ENCODE results near the gene LRRIQ1.

Gene LRRIQ1

GRCh38 chr12:85016413-85016812, 19.7 kb upstream of the LRRIQ1 start:
- H3K27ac ChIP-seq (ENCODE audit: low read depth, low read length): no peak overlapping the region
- H3K9me3 ChIP-seq (ENCODE audit: insufficient read depth, low read length): no peaks in the 10 kb centered on the region
- H4K20me1 ChIP-seq (ENCODE audit: low read depth, low read length): no peaks in the 10 kb centered on the region
- no peaks in the 10 kb centered on the region for H3K36me3 ChIP-seq (ENCODE audit: low read length)
- H3F3A ChIP-seq (ENCODE audit: insufficient read depth): no peaks in the 10 kb centered on the region
- H3K9ac ChIP-seq (ENCODE audit: low read length): no peak overlapping the region
- H3K79me2 ChIP-seq (ENCODE audit: insufficient read depth, low read length): no peaks in the 10 kb centered on the region
- no peaks in the 10 kb centered on the region for H3K9me2 ChIP-seq (replicated peaks; ENCODE audit: insufficient read depth, low read length)
- H3K4me3 ChIP-seq (ENCODE audit: insufficient read depth, low read length, poor library complexity, severe bottlenecking): no peak overlapping the region
- no peak for TF ChIP-seq EZH2phosphoT487 (conservative IDR thresholded peaks at IDR 0.05; ENCODE audit: low read length)
- TF ChIP-seq, protein P1, sequence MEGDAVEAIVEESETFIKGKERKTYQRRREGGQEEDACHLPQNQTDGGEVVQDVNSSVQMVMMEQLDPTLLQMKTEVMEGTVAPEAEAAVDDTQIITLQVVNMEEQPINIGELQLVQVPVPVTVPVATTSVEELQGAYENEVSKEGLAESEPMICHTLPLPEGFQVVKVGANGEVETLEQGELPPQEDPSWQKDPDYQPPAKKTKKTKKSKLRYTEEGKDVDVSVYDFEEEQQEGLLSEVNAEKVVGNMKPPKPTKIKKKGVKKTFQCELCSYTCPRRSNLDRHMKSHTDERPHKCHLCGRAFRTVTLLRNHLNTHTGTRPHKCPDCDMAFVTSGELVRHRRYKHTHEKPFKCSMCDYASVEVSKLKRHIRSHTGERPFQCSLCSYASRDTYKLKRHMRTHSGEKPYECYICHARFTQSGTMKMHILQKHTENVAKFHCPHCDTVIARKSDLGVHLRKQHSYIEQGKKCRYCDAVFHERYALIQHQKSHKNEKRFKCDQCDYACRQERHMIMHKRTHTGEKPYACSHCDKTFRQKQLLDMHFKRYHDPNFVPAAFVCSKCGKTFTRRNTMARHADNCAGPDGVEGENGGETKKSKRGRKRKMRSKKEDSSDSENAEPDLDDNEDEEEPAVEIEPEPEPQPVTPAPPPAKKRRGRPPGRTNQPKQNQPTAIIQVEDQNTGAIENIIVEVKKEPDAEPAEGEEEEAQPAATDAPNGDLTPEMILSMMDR (IDR thresholded peaks at IDR 0.05; ENCODE audit: insufficient read depth, low read length, poor library complexity, severe bottlenecking): no peak
- H3K4me2 ChIP-seq (ENCODE audit: low read depth, low read length, poor library complexity, severe bottlenecking): no peak overlapping the region
- H2AFZ ChIP-seq (ENCODE audit: low read depth, low read length, severe bottlenecking): no peak overlapping the region
- H3K27me3 ChIP-seq (ENCODE audit: low read length): no peaks in the 10 kb centered on the region

DNA sequence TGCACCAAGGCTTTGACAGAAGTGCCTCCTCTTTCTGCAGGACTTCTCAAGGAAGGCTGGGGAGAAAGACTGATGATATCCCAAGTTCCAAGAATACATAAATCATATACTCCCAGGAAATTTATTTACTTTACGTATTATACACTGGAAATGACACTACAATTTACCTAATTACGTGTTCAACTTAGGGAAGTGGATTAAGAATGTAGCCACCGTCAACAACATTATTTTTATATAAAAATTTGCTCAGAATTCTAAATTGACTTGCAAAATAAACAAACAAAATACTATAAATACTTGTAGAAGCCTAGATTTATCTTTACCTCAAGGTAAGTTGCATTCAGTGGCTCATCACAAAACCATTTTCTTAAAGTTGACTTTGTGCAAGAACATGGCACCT, 19.0 kb upstream of the LRRIQ1 start:
- H3K9me3 ChIP-seq (ENCODE audit: insufficient read depth, low read length): no peaks in the 10 kb centered on the region
- no peaks in the 10 kb centered on the region for H3K27me3 ChIP-seq (ENCODE audit: low read length)
- no peaks in the 10 kb centered on the region for H3K36me3 ChIP-seq (ENCODE audit: low read length)
- no peak overlapping the region for H3K4me3 ChIP-seq (ENCODE audit: insufficient read depth, low read length, poor library complexity, severe bottlenecking)
- H3K9ac ChIP-seq (ENCODE audit: low read length): no peak overlapping the region
- no peaks in the 10 kb centered on the region for H3F3A ChIP-seq (ENCODE audit: insufficient read depth)
- no peak overlapping the region for H3K4me2 ChIP-seq (ENCODE audit: low read depth, low read length, poor library complexity, severe bottlenecking)
- no peak overlapping the region for H3K27ac ChIP-seq (ENCODE audit: low read depth, low read length)
- no peaks in the 10 kb centered on the region for H3K9me2 ChIP-seq (replicated peaks; ENCODE audit: insufficient read depth, low read length)
- no peaks in the 10 kb centered on the region for H4K20me1 ChIP-seq (ENCODE audit: low read depth, low read length)
- TF ChIP-seq, protein P1 (IDR thresholded peaks at IDR 0.05; ENCODE audit: insufficient read depth, low read length, poor library complexity, severe bottlenecking): no peak
- TF ChIP-seq EZH2phosphoT487 (conservative IDR thresholded peaks at IDR 0.05; ENCODE audit: low read length): no peak
- no peak overlapping the region for H2AFZ ChIP-seq (ENCODE audit: low read depth, low read length, severe bottlenecking)
- H3K79me2 ChIP-seq (ENCODE audit: insufficient read depth, low read length): no peaks in the 10 kb centered on the region

DNA sequence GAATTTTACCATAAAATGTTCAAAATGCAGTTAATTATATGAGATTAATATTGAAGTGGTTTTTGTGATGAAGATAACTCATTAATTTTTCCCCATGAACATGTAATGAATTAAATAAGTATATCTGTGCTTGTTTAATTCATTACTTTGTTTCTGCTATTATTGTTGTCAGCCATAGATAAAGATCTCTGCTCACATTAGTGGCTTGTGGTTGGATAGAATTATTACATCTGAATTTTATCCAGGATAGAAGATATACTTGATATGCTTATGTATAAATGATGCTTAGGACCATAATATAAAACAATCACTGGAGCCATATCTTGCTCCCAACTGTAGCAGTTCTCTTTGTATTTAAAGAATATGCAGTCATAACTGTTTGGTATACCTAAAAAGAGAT, 18.5 kb upstream of the LRRIQ1 start:
- H3K4me3 ChIP-seq (ENCODE audit: insufficient read depth, low read length, poor library complexity, severe bottlenecking): no peak overlapping the region
- H3K79me2 ChIP-seq (ENCODE audit: insufficient read depth, low read length): no peaks in the 10 kb centered on the region
- no peak overlapping the region for H2AFZ ChIP-seq (ENCODE audit: low read depth, low read length, severe bottlenecking)
- H3K27ac ChIP-seq (ENCODE audit: low read depth, low read length): no peak overlapping the region
- no peaks in the 10 kb centered on the region for H3K9me2 ChIP-seq (replicated peaks; ENCODE audit: insufficient read depth, low read length)
- TF ChIP-seq, protein P1 (IDR thresholded peaks at IDR 0.05; ENCODE audit: insufficient read depth, low read length, poor library complexity, severe bottlenecking): no peak
- no peak for TF ChIP-seq EZH2phosphoT487 (conservative IDR thresholded peaks at IDR 0.05; ENCODE audit: low read length)
- H4K20me1 ChIP-seq (ENCODE audit: low read depth, low read length): no peaks in the 10 kb centered on the region
- no peak overlapping the region for H3K4me2 ChIP-seq (ENCODE audit: low read depth, low read length, poor library complexity, severe bottlenecking)
- H3K9ac ChIP-seq (ENCODE audit: low read length): no peak overlapping the region
- no peaks in the 10 kb centered on the region for H3K9me3 ChIP-seq (ENCODE audit: insufficient read depth, low read length)
- no peaks in the 10 kb centered on the region for H3K36me3 ChIP-seq (ENCODE audit: low read length)
- H3K27me3 ChIP-seq (ENCODE audit: low read length): no peaks in the 10 kb centered on the region
- H3F3A ChIP-seq (ENCODE audit: insufficient read depth): no peaks in the 10 kb centered on the region

Data from SU-DHL-6 (cell line).